Natural killer cell (primary cell): ENCODE results near the gene ATF3. TPM values are rescaled to one million over a fixed set of nuclear protein-coding genes. Genes with fewer than 3 reads are reported as not detected.

Source experiments
- ATAC-seq, 3 donors: fragments of 150-1000 bp in 2 of 3; fragments of 200-7000 bp in 1 of 3; cut with Tn5 transposase; 1 replicate in 1 of 3; 2 replicates in 2 of 3; pipeline ENCODE4 v1.10.0; 2021; ENCODE audit warnings: mild to moderate bottlenecking in 2 of 3, moderate library complexity in 2 of 3
- DNase-seq, 2 donors: peaks; one replicate each; pipeline versions ENCODE4 v3.0.0 to v3.0.0-alpha.2; 2013 to 2021; ENCODE audit warnings: mixed read lengths in 1 of 2
- H3K27ac ChIP-seq: one replicate; pipeline ENCODE4 v1.5.1; 2013; ENCODE audit warnings: mild to moderate bottlenecking, low read length
- H3K27me3 ChIP-seq: one replicate; pipeline ENCODE4 v1.6.1; 2013; ENCODE audit warnings: low read length; ENCODE audit not compliant: control insufficient read depth, insufficient read depth
- H3K36me3 ChIP-seq: one replicate; pipeline ENCODE4 v1.6.1; 2013; ENCODE audit warnings: low read length; ENCODE audit not compliant: control insufficient read depth, insufficient read depth
- H3K4me1 ChIP-seq: one replicate; pipeline ENCODE4 v1.6.1; 2013; ENCODE audit warnings: low read length; ENCODE audit not compliant: control insufficient read depth, insufficient read depth
- H3K4me3 ChIP-seq: one replicate; pipeline ENCODE4 v1.5.1; 2013; ENCODE audit warnings: low read length
- H3K9me3 ChIP-seq: one replicate; pipeline ENCODE4 v1.6.1; 2013; ENCODE audit warnings: low read length; ENCODE audit not compliant: control insufficient read depth, insufficient read depth
- H3K27ac Mint-ChIP-seq, 2 donors: one replicate each; pipeline ENCODE4 v1.8.0; 2022; ENCODE audit warnings: mild to moderate bottlenecking in 2 of 2, mixed read lengths in 2 of 2, moderate library complexity in 1 of 2
- H3K27me3 Mint-ChIP-seq, 2 donors: one replicate each; pipeline ENCODE4 v1.8.0; 2022; ENCODE audit warnings: low read depth in 2 of 2, mixed read lengths in 2 of 2
- H3K36me3 Mint-ChIP-seq: one replicate; pipeline ENCODE4 v1.8.0; 2022; ENCODE audit warnings: mixed read lengths
- H3K4me1 Mint-ChIP-seq, 2 donors: one replicate each; pipeline ENCODE4 v1.8.0; 2022; ENCODE audit warnings: mixed read lengths in 2 of 2
- H3K4me3 Mint-ChIP-seq: one replicate; pipeline ENCODE4 v1.8.0; 2022; ENCODE audit warnings: mild to moderate bottlenecking, moderate library complexity, mixed read lengths
- H3K9me3 Mint-ChIP-seq, 2 donors: one replicate each; pipeline ENCODE4 v1.8.0; 2022; ENCODE audit warnings: mixed read lengths in 2 of 2
- WGBS: methylation state at CpG from one replicate; pipeline ENCODE4 v1.1.7; 2013; ENCODE audit warnings: missing lambda C conversion rate; ENCODE audit not compliant: insufficient coverage; 5-methylcytosine and 5-hydroxymethylcytosine counted together
- intact Hi-C: fragments of 100-400 bp; cut with micrococcal nuclease; formaldehyde crosslinking; loops from one replicate; pipeline ENCODE4 v1.14.2; 2022
- total RNA-seq, 4 donors: library from RNA; stranded (reverse); fragments of 120-200 nt in 1 of 4; gene quantifications; one replicate each; pipeline versions ENCODE4 v1.2.3 to v1.2.4, GENCODE V29; 2013 to 2022
- TF ChIP-seq, protein P1 (sequence below): fragments of 200-600 bp; IDR thresholded peaks from one replicate; pipeline ENCODE4 v1.8.0; 2022; ENCODE audit warnings: antibody characterized with exemption

The ATF3 gene
- total RNA-seq, 3 donors from 2014 or later (not counting 1 experiment from before 2014, with no cell fraction given), result 62.2 to 135 (median 78.5) TPM

DNA sequence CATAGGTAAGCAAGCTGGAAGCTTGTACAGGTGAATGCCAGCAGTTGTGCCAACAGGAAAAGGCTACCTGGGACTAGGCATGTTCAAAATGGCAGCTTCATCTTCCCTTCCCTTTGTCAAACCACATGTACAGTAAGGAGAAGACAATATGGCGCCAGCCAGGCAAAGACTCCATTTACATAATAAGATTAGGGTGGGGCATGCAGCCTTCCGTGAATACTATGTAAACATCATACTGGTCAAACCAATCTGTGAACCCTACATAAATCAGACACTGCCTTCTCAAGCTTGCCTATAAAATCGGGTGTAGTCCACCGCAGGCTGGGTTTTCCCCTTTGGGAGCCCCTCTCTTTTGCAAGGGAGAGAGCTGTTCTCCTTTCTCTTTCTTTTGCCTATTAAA, 24.6 kb downstream of the ATF3 start:
- DNase-seq (no peak), ATAC-seq (no peak)
- no peak overlapping the region for H3K27ac ChIP-seq
- H3K4me3 ChIP-seq, result no peak overlapping the region
- TF ChIP-seq, protein P1, sequence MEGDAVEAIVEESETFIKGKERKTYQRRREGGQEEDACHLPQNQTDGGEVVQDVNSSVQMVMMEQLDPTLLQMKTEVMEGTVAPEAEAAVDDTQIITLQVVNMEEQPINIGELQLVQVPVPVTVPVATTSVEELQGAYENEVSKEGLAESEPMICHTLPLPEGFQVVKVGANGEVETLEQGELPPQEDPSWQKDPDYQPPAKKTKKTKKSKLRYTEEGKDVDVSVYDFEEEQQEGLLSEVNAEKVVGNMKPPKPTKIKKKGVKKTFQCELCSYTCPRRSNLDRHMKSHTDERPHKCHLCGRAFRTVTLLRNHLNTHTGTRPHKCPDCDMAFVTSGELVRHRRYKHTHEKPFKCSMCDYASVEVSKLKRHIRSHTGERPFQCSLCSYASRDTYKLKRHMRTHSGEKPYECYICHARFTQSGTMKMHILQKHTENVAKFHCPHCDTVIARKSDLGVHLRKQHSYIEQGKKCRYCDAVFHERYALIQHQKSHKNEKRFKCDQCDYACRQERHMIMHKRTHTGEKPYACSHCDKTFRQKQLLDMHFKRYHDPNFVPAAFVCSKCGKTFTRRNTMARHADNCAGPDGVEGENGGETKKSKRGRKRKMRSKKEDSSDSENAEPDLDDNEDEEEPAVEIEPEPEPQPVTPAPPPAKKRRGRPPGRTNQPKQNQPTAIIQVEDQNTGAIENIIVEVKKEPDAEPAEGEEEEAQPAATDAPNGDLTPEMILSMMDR, result no peak
- H3K27me3 ChIP-seq, result no peaks in the 10 kb centered on the region
- H3K36me3 Mint-ChIP-seq, result no peaks in the 10 kb centered on the region
- no peaks in the 10 kb centered on the region for H3K9me3 Mint-ChIP-seq
- no peaks in the 10 kb centered on the region for H3K36me3 ChIP-seq
- 53% methylated on average over 4 of the region's 4 CpGs for WGBS
- H3K27ac Mint-ChIP-seq, result no peak overlapping the region
- peaks cover 25 to 29% of the 10 kb centered on the region in 2 donors for H3K4me1 Mint-ChIP-seq
- no peaks in the 10 kb centered on the region for H3K9me3 ChIP-seq
- no peak overlapping the region for H3K4me3 Mint-ChIP-seq
- peaks cover 31% of the 10 kb centered on the region for H3K4me1 ChIP-seq
- peaks cover 7 to 10% of the 10 kb centered on the region in 2 donors for H3K27me3 Mint-ChIP-seq
- intact Hi-C loops, result no loop called here

DNA sequence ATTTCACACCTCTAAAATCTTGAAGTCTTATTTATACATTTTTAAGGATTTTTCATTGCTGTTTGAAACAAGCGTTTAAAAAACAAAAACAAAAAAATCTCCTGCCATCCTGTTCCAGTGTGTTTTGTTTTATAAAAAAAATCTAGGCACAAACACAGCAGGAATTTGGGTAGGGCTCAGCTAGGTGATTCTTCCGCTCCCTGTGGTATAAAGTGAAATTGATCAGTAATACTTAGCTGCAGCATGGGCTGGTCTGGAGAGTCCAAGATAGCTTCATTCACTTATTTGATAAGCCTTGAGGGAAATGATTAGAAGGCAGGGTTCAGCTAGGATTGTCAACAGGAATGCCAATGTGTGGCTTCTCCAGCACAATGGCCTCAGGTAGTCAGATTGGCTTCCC, 25.7 kb downstream of the ATF3 start:
- Mint-ChIP-seq H3K4me3 (no peak overlapping the region), H3K27ac (no peak overlapping the region), H3K9me3 (no peaks in the 10 kb centered on the region), H3K27me3 (peaks cover 10 to 12% of the 10 kb centered on the region in 2 donors), H3K4me1 (peaks cover 25 to 31% of the 10 kb centered on the region in 2 donors), H3K36me3 (no peaks in the 10 kb centered on the region)
- Histone ChIP-seq H3K27ac (no peak overlapping the region), H3K36me3 (no peaks in the 10 kb centered on the region), H3K27me3 (no peaks in the 10 kb centered on the region), H3K9me3 (no peaks in the 10 kb centered on the region), H3K4me1 (peaks cover 31% of the 10 kb centered on the region), H3K4me3 (no peak overlapping the region)
- ATAC-seq (no peak), DNase-seq (no peak)
- 100% methylated on average over 1 of the region's 2 CpGs for WGBS
- intact Hi-C loops, result no loop called here
- TF ChIP-seq, protein P1, result no peak

DNA sequence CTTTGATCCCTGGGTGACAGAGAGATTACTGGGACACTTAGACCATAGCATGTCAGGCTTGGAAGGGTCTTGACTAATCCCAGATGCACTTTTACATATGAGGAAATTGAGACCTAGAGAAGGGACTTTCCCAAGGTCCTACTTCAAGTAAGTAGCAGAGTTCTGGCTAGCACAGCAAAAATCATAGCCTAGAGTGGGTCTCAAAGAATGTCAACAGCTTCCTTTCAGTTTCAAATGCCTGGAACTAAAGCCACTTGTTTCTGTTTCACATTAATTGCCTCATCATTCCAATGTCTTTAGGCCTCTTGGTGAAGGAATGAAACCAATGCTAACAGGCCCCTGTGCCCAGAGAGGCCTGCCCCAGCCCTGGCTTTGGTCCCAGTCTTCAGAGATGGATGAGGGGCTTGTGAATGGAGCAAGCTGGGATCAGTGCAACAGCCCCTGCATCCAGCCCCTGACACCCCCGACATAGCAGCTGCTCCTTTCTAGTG, 26.6 kb downstream of the ATF3 start:
- no peak overlapping the region for H3K4me3 ChIP-seq
- H3K9me3 ChIP-seq, result no peaks in the 10 kb centered on the region
- H3K27ac ChIP-seq, result peak overlapping the region; percentile 34
- H3K27me3 Mint-ChIP-seq, result peaks cover 14 to 21% of the 10 kb centered on the region in 2 donors
- 50% methylated on average over 1 of the region's 1 CpG for WGBS
- H3K4me3 Mint-ChIP-seq, result peak overlapping the region; percentile 2
- peaks cover 25 to 31% of the 10 kb centered on the region in 2 donors for H3K4me1 Mint-ChIP-seq
- peaks cover 27% of the 10 kb centered on the region for H3K4me1 ChIP-seq
- H3K27me3 ChIP-seq, result no peaks in the 10 kb centered on the region
- peak in 1 of 2 donors; percentile 34 for DNase-seq
- no peaks in the 10 kb centered on the region for H3K36me3 ChIP-seq
- intact Hi-C loops, result no loop called here
- H3K36me3 Mint-ChIP-seq, result no peaks in the 10 kb centered on the region
- TF ChIP-seq, protein P1, result no peak
- H3K27ac Mint-ChIP-seq, result peak overlapping the region; percentile 39 to 45
- ATAC-seq, result peak; percentile 43 to 51 (median 50)
- no peaks in the 10 kb centered on the region for H3K9me3 Mint-ChIP-seq

DNA sequence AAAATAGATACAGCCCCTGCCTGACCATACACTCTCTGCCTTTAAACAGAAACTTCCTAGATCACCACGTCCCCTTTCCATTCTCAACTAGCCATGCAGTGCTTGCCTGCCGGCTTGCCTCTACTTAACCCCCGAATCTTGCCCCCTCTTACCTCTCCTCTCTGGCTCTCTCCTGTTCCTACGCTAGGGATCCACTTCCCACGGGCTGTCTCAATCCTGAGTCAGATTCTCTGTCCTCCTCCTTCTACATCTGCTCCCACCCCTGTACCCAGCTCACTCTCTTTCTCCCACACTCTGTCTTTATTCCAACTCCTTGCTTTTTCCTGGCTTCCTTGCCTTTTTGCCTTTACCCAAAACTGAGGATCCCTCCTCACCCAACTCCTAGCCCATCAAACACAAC, 29.3 kb downstream of the ATF3 start:
- Histone ChIP-seq H3K4me3 (no peak overlapping the region), H3K27me3 (no peaks in the 10 kb centered on the region), H3K27ac (no peak overlapping the region), H3K36me3 (no peaks in the 10 kb centered on the region), H3K9me3 (peaks cover 3% of the 10 kb centered on the region), H3K4me1 (peaks cover 24% of the 10 kb centered on the region)
- DNase-seq (no peak), ATAC-seq (no peak)
- peaks cover 22 to 25% of the 10 kb centered on the region in 2 donors for H3K27me3 Mint-ChIP-seq
- peaks cover 7% of the 10 kb centered on the region for H3K36me3 Mint-ChIP-seq
- H3K27ac Mint-ChIP-seq, result peak overlapping the region in 1 of 2 donors; percentile 29
- H3K9me3 Mint-ChIP-seq, result peaks cover 0 to 3% of the 10 kb centered on the region in 2 donors
- TF ChIP-seq, protein P1, result no peak
- 90% methylated on average over 5 of the region's 5 CpGs for WGBS
- peaks cover 25 to 31% of the 10 kb centered on the region in 2 donors for H3K4me1 Mint-ChIP-seq
- intact Hi-C loops, result no loop called here
- H3K4me3 Mint-ChIP-seq, result no peak overlapping the region
